SKM-1 (cell line): ENCODE measurements around the gene KLHL15.

Experiments
- DNase-seq: peaks from one replicate; lab custom pipeline; 2025; ENCODE audit not compliant: unreplicated experiment; lab: John Stamatoyannopoulos, UW

The KLHL15 gene

GRCh38 chrX:23952984-23953907, 73.7 kb downstream of the KLHL15 start:
- DNase-seq = no peak

GRCh38 chrX:23952391-23952790, 74.6 kb downstream of the KLHL15 start:
- no peak for DNase-seq

- DNase-seq = no peak
Observed at GRCh38 chrX:23945206-23945605, 81.8 kb downstream of the KLHL15 start.

GRCh38 chrX:23944234-23944633, 82.8 kb downstream of the KLHL15 start:
- no peak for DNase-seq

GRCh38 chrX:23939203-23939602, 87.8 kb downstream of the KLHL15 start:
- no peak for DNase-seq

GRCh38 chrX:23938690-23939089, 88.3 kb downstream of the KLHL15 start:
- no peak for DNase-seq

GRCh38 chrX:23937100-23937499, 89.9 kb downstream of the KLHL15 start:
- no peak for DNase-seq

GRCh38 chrX:23936180-23936579, 90.8 kb downstream of the KLHL15 start:
- DNase-seq = no peak

GRCh38 chrX:23935106-23935505, 91.9 kb downstream of the KLHL15 start:
- DNase-seq = no peak
